Chondrocyte (in vitro differentiated cells): ENCODE measurements around the gene HSD11B2. TPM values are rescaled to one million over a fixed set of nuclear protein-coding genes. Genes with fewer than 3 reads are reported as not detected.

ENCODE experiments used
- DNase-seq: peaks from one replicate; pipeline ENCODE4 v3.0.0; 2021; ENCODE audit warnings: mixed read lengths, low spot score
- H3K27ac Mint-ChIP-seq: one replicate; pipeline ENCODE4 v1.8.0; 2021; ENCODE audit warnings: mild to moderate bottlenecking, moderate library complexity, mixed read lengths; ENCODE audit not compliant: unreplicated experiment
- H3K27me3 Mint-ChIP-seq: 2 replicates; pipeline ENCODE4 v1.8.0; 2021; ENCODE audit warnings: low read depth, mixed read lengths
- H3K36me3 Mint-ChIP-seq: 2 replicates; pipeline ENCODE4 v1.8.0; 2021; ENCODE audit warnings: low read depth, mixed read lengths
- H3K4me1 Mint-ChIP-seq: 2 replicates; pipeline ENCODE4 v1.8.0; 2021; ENCODE audit warnings: low read depth, mild to moderate bottlenecking, mixed read lengths
- H3K4me3 Mint-ChIP-seq: one replicate; pipeline ENCODE4 v1.8.0; 2021; ENCODE audit warnings: mild to moderate bottlenecking, moderate library complexity, mixed read lengths; ENCODE audit not compliant: unreplicated experiment
- H3K9me3 Mint-ChIP-seq: 2 replicates; pipeline ENCODE4 v1.8.0; 2021; ENCODE audit warnings: low read depth, mixed read lengths
- CTCF ChIP-seq: fragments of 200-600 bp; sonication (generic); IDR thresholded peaks from 2 replicates; pipeline ENCODE4 v1.5.0; 2021; ENCODE audit warnings: antibody characterized with exemption, mild to moderate bottlenecking, moderate library complexity
- total RNA-seq: library from RNA; stranded (reverse); gene quantifications from 3 replicates; pipeline ENCODE4 v1.2.1, GENCODE V29; 2021

The HSD11B2 gene
- total RNA-seq, 1 donor from 2014 or later: 0.20 TPM

DNA sequence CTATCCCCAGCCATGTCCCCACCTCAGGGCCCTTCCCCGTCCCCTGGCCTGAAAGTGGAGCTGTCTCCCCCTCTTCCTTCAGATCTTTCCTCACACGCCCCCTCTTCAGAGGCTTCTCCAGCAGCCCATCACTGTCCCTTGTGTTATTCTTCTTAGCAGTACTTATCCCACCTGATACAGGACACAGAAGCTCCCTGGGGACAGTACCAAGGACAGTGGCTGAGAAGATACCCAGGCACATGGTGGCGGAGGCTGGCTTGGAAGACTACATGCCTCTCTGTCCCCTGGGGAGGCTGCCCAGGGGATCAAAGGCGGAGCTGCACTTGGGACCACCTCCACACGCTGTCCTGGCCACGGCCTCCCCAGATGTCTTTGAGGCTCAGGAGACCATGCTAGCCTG is 23.9 kb downstream of the HSD11B2 start:
- DNase-seq: no peak
- no peaks in the 10 kb centered on the region for H3K9me3 Mint-ChIP-seq
- no peaks in the 10 kb centered on the region for H3K27me3 Mint-ChIP-seq
- H3K4me1 Mint-ChIP-seq: peaks cover 36% of the 10 kb centered on the region
- H3K36me3 Mint-ChIP-seq: peaks cover 10% of the 10 kb centered on the region
- no peak overlapping the region for H3K4me3 Mint-ChIP-seq
- H3K27ac Mint-ChIP-seq: peak overlapping the region; percentile 41
- TF ChIP-seq CTCF: no peak

- peaks cover 2% of the 10 kb centered on the region for H3K36me3 Mint-ChIP-seq
- H3K4me3 Mint-ChIP-seq: no peak overlapping the region
- H3K27me3 Mint-ChIP-seq: no peaks in the 10 kb centered on the region
- H3K27ac Mint-ChIP-seq: peak overlapping the region; percentile 70
- H3K9me3 Mint-ChIP-seq: no peaks in the 10 kb centered on the region
- no peak for DNase-seq
- peaks cover 53% of the 10 kb centered on the region for H3K4me1 Mint-ChIP-seq
- TF ChIP-seq CTCF: peak; percentile 60
Measured at GRCh38 chr16:67456391-67457081, 25.6 kb downstream of the HSD11B2 start.

GRCh38 chr16:67457611-67458010 is 26.7 kb downstream of the HSD11B2 start:
- TF ChIP-seq CTCF: no peak
- no peaks in the 10 kb centered on the region for H3K27me3 Mint-ChIP-seq
- DNase-seq: no peak
- peaks cover 2% of the 10 kb centered on the region for H3K36me3 Mint-ChIP-seq
- peaks cover 63% of the 10 kb centered on the region for H3K4me1 Mint-ChIP-seq
- no peak overlapping the region for H3K27ac Mint-ChIP-seq
- no peaks in the 10 kb centered on the region for H3K9me3 Mint-ChIP-seq
- H3K4me3 Mint-ChIP-seq: no peak overlapping the region

DNA sequence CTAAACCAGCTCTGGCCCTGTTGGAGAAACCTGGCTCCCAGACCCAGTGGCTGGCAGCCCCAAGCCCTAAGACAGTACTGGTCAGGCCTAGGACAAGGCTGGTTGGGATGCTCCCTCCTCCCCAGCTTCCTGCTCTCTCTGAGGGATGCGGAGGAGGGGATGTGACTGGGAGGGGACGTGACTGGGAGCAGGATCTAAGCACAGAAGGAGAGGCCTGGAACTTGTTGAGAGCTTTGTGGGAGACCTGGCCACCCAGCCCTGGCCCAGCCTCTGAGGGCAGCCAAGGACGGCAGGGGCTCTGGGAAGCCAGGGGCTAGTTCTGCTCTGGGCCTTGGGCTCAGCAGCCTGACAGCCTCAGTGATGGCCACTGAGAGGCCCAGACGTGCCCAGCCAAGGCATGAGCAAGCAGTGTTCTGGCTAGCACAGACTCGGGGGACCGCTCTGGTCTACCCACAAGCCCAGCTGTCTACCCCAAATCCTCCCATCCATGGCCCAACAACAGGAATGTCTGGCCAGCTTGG is 27.3 kb downstream of the HSD11B2 start:
- H3K27ac Mint-ChIP-seq: peak overlapping the region; percentile 12
- no peak overlapping the region for H3K4me3 Mint-ChIP-seq
- H3K9me3 Mint-ChIP-seq: no peaks in the 10 kb centered on the region
- peaks cover 63% of the 10 kb centered on the region for H3K4me1 Mint-ChIP-seq
- DNase-seq: no peak
- H3K27me3 Mint-ChIP-seq: no peaks in the 10 kb centered on the region
- TF ChIP-seq CTCF: no peak
- peaks cover 1% of the 10 kb centered on the region for H3K36me3 Mint-ChIP-seq

GRCh38 chr16:67459066-67459860 is 28.3 kb downstream of the HSD11B2 start:
- no peak for TF ChIP-seq CTCF
- Mint-ChIP-seq H3K4me1 (peaks cover 59% of the 10 kb centered on the region), H3K27me3 (no peaks in the 10 kb centered on the region), H3K4me3 (no peak overlapping the region), H3K36me3 (no peaks in the 10 kb centered on the region), H3K27ac (peak overlapping the region; percentile 82), H3K9me3 (no peaks in the 10 kb centered on the region)
- no peak for DNase-seq
